CD4-positive, CD25-positive, alpha-beta regulatory T cell (primary cell): ENCODE results near the gene SLC22A17. TPM values are rescaled to one million over a fixed set of nuclear protein-coding genes. Genes with fewer than 3 reads are reported as not detected.

Source experiments
- ATAC-seq, 2 donors: fragments of 150-1000 bp; cut with Tn5 transposase; one replicate each; pipeline ENCODE4 v1.10.0; 2021; ENCODE audit warnings: low read depth in 2 of 2, moderate number of reproducible peaks in 2 of 2, moderate library complexity in 1 of 2
- DNase-seq, 3 donors: peaks; one replicate each; pipeline versions ENCODE4 v3.0.0 to v3.0.0-alpha.2; 2012 to 2022; ENCODE audit warnings: mixed read lengths in 1 of 3
- H3K27ac ChIP-seq: one replicate; pipeline ENCODE4 v1.7.0; 2013; ENCODE audit warnings: mild to moderate bottlenecking, low read length; ENCODE audit not compliant: insufficient read depth, poor library complexity, severe bottlenecking
- H3K27me3 ChIP-seq: one replicate; pipeline ENCODE4 v1.7.0; 2013; ENCODE audit warnings: low read length; ENCODE audit not compliant: control insufficient read depth, insufficient read depth
- H3K36me3 ChIP-seq: one replicate; pipeline ENCODE4 v1.7.0; 2013; ENCODE audit warnings: mild to moderate bottlenecking, low read length, moderate library complexity; ENCODE audit not compliant: control insufficient read depth, insufficient read depth
- H3K4me1 ChIP-seq: 2 replicates; pipeline ENCODE4 v1.7.0; 2013; ENCODE audit warnings: mild to moderate bottlenecking, low read length; ENCODE audit not compliant: insufficient read depth, control insufficient read depth, poor library complexity, severe bottlenecking
- H3K4me3 ChIP-seq: one replicate; pipeline ENCODE4 v1.7.0; 2013; ENCODE audit warnings: low read depth, mild to moderate bottlenecking, low read length, moderate library complexity
- H3K9me3 ChIP-seq, 2 experiments: 1 replicate in 1 of 2; 2 replicates in 1 of 2; pipeline ENCODE4 v1.7.0; 2013; ENCODE audit warnings: low read length in 2 of 2, mild to moderate bottlenecking in 1 of 2, moderate library complexity in 1 of 2; ENCODE audit not compliant: control insufficient read depth in 2 of 2
- H3K27ac Mint-ChIP-seq, 3 donors: one replicate each; pipeline ENCODE4 v1.8.0; 2020 to 2022; ENCODE audit warnings: mild to moderate bottlenecking in 3 of 3, mixed read lengths in 3 of 3, moderate library complexity in 2 of 3
- H3K27me3 Mint-ChIP-seq: one replicate; pipeline ENCODE4 v1.8.0; 2022; ENCODE audit warnings: mild to moderate bottlenecking, mixed read lengths
- H3K36me3 Mint-ChIP-seq: one replicate; pipeline ENCODE4 v1.8.0; 2020; ENCODE audit warnings: mixed read lengths
- H3K4me1 Mint-ChIP-seq, 4 donors: one replicate each; pipeline ENCODE4 v1.8.0; 2020 to 2022; ENCODE audit warnings: mixed read lengths in 4 of 4, mild to moderate bottlenecking in 1 of 4
- H3K4me3 Mint-ChIP-seq, 4 donors: one replicate each; pipeline ENCODE4 v1.8.0; 2020 to 2022; ENCODE audit warnings: mild to moderate bottlenecking in 4 of 4, mixed read lengths in 4 of 4, moderate library complexity in 3 of 4
- H3K9me3 Mint-ChIP-seq, 7 donors: one replicate each; pipeline ENCODE4 v1.8.0; 2020 to 2022; ENCODE audit warnings: mixed read lengths in 7 of 7, mild to moderate bottlenecking in 3 of 7, moderate library complexity in 2 of 7
- polyA plus RNA-seq, 4 donors: library from polyadenylated mRNA; unstranded; fragments of 300-500 nt; fragmentation: Illumina TruSeq; gene quantifications; one replicate each; pipeline ENCODE4 v1.2.3, GENCODE V29; 2021
- total RNA-seq: library from RNA; stranded (reverse); gene quantifications from one replicate; pipeline ENCODE4 v1.2.3, GENCODE V29; 2022

Gene SLC22A17
- total and polyA plus RNA-seq, 5 donors from 2014 or later, result 0.94 to 3.2 (median 2.3) TPM

- no peaks in the 10 kb centered on the region for H3K36me3 ChIP-seq
- no peaks in the 10 kb centered on the region for H3K27me3 Mint-ChIP-seq
- H3K4me3 ChIP-seq, result no peak overlapping the region
- no peaks in the 10 kb centered on the region for H3K9me3 Mint-ChIP-seq
- DNase-seq (no peak), ATAC-seq (no peak)
- H3K27ac ChIP-seq, result no peak overlapping the region
- H3K36me3 Mint-ChIP-seq, result no peaks in the 10 kb centered on the region
- no peaks in the 10 kb centered on the region for H3K9me3 ChIP-seq
- no peaks in the 10 kb centered on the region for H3K4me1 Mint-ChIP-seq
- H3K4me3 Mint-ChIP-seq, result no peak overlapping the region
- peak overlapping the region in 1 of 3 donors; percentile 77 for H3K27ac Mint-ChIP-seq
- no peaks in the 10 kb centered on the region for H3K27me3 ChIP-seq
- H3K4me1 ChIP-seq, result no peaks in the 10 kb centered on the region
Observed at GRCh38 chr14:23380197-23380914, 27.7 kb upstream of the SLC22A17 start.

- Histone ChIP-seq H3K27me3 (no peaks in the 10 kb centered on the region), H3K4me1 (no peaks in the 10 kb centered on the region), H3K4me3 (no peak overlapping the region), H3K27ac (no peak overlapping the region), H3K36me3 (no peaks in the 10 kb centered on the region), H3K9me3 (no peaks in the 10 kb centered on the region)
- Mint-ChIP-seq H3K4me3 (no peak overlapping the region), H3K9me3 (no peaks in the 10 kb centered on the region), H3K36me3 (no peaks in the 10 kb centered on the region), H3K27me3 (no peaks in the 10 kb centered on the region), H3K4me1 (no peaks in the 10 kb centered on the region), H3K27ac (no peak overlapping the region)
- ATAC-seq (peak; percentile 58 to 78), DNase-seq (peak; percentile 49 to 67 (median 64))
Observed at GRCh38 chr14:23379366-23380196, 26.9 kb upstream of the SLC22A17 start.

DNA sequence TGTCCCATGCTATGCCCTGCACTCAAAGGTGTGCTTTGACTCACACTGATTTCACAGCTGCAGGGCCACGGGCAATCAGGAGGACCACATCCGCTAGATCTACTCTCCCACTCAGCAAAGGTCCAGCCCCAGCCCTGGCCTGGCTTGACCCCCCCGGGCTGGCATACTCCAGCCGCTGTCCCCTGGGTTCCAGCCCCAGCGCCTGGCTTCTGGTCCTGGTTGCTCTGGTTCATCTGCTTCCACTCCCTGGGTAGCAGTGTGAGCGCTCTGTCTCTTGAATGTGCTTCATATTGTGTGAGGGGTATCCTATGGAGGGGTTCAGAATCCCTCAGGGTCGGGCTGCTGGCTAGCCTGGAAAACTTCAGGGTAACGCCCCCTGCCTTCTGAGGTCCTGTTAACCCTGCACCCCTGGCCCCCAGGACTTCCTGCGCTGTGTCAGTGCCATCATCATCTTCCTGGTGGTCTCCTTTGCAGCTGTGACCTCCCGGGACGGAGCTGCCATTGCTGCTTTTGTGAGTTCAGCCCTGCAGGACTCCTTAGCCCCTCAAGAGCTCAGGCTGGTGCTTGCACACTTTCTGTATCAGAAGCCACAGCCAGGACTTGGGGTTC lies 26.0 kb upstream of the SLC22A17 start:
- no peaks in the 10 kb centered on the region for H3K9me3 Mint-ChIP-seq
- Histone ChIP-seq H3K4me3 (no peak overlapping the region), H3K9me3 (no peaks in the 10 kb centered on the region), H3K36me3 (no peaks in the 10 kb centered on the region), H3K27ac (no peak overlapping the region), H3K27me3 (no peaks in the 10 kb centered on the region), H3K4me1 (no peaks in the 10 kb centered on the region)
- no peak overlapping the region for H3K27ac Mint-ChIP-seq
- H3K4me3 Mint-ChIP-seq, result no peak overlapping the region
- no peaks in the 10 kb centered on the region for H3K4me1 Mint-ChIP-seq
- ATAC-seq, result no peak
- no peak for DNase-seq
- H3K27me3 Mint-ChIP-seq, result no peaks in the 10 kb centered on the region
- no peaks in the 10 kb centered on the region for H3K36me3 Mint-ChIP-seq

DNA sequence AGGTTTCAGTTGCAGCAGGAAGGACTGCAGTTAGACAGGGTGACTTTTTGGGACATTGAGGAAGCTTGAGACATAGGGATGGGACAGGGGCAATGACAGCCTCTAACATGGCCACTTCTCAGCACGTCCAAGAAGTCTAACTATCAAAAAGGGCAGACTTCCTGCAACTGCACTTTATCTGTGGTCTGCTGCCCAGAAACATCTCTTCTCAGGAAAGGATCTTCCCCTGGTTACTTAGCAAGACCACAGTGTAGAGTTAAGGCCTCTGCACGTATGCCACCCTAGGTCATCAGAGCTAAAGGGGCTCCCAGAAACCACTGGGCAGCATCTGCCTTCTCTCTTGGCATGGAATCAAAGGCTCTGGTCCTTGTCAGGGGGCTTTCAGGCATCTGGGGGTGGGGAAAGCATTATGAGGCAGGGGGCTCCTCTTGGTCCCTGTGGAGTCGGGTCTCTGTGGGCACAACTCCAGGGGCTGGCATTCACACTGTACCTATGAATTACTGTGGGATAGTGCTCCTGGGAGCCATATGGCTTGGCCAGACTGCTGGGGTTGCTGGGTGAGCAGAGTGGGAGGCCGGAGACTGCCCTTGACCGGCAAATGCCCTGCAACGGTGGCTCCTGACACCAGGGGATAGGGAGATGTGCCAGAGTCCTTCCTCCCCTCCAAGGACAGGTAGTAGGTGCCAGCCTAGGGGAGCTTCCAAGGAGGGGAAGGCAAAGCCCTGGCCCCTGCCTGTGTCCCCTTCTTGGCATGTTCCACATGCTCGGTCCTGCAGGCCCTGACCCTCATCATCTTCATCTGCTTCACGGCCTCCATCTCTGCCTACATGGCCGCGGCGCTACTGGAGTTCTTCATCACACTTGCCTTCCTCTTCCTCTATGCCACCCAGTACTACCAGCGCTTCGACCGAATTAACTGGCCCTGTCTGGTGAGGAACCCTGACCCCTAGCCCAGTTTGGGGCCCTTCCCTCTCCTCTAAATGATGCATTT lies 25.2 kb upstream of the SLC22A17 start:
- no peak for DNase-seq
- Histone ChIP-seq H3K4me1 (no peaks in the 10 kb centered on the region), H3K27ac (no peak overlapping the region), H3K4me3 (no peak overlapping the region), H3K36me3 (no peaks in the 10 kb centered on the region), H3K9me3 (no peaks in the 10 kb centered on the region), H3K27me3 (no peaks in the 10 kb centered on the region)
- H3K27me3 Mint-ChIP-seq, result no peaks in the 10 kb centered on the region
- ATAC-seq, result no peak
- H3K4me3 Mint-ChIP-seq, result no peak overlapping the region
- H3K36me3 Mint-ChIP-seq, result no peaks in the 10 kb centered on the region
- no peaks in the 10 kb centered on the region for H3K9me3 Mint-ChIP-seq
- H3K4me1 Mint-ChIP-seq, result no peaks in the 10 kb centered on the region
- H3K27ac Mint-ChIP-seq, result no peak overlapping the region

DNA sequence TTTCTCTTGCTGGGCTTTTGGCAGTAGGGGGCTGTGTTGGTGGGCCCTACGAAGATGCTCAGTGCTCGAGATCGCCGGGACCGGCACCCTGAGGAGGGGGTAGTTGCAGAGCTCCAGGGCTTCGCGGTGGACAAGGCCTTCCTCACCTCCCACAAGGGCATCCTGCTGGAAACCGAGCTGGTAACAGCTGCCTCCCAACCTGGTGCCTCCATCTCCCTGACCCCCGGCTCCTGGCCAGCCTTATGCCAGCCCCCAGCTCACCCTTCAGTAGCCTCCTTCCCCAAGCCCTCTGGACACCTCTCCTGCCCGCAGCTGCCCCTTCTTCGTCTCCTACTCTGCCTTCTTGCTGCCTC lies 24.5 kb upstream of the SLC22A17 start:
- DNase-seq, result no peak
- no peaks in the 10 kb centered on the region for H3K36me3 Mint-ChIP-seq
- no peak overlapping the region for H3K27ac ChIP-seq
- H3K9me3 ChIP-seq, result no peaks in the 10 kb centered on the region
- H3K4me1 Mint-ChIP-seq, result no peaks in the 10 kb centered on the region
- ATAC-seq, result no peak
- H3K4me3 Mint-ChIP-seq, result no peak overlapping the region
- H3K4me3 ChIP-seq, result no peak overlapping the region
- H3K36me3 ChIP-seq, result no peaks in the 10 kb centered on the region
- H3K27me3 ChIP-seq, result no peaks in the 10 kb centered on the region
- H3K27me3 Mint-ChIP-seq, result no peaks in the 10 kb centered on the region
- no peaks in the 10 kb centered on the region for H3K9me3 Mint-ChIP-seq
- H3K27ac Mint-ChIP-seq, result no peak overlapping the region
- no peaks in the 10 kb centered on the region for H3K4me1 ChIP-seq

- Histone ChIP-seq H3K27ac (no peak within 1 kb of the TSS), H3K27me3 (no peaks in the 10 kb centered on the region), H3K4me1 (no peaks in the 10 kb centered on the region), H3K4me3 (no peak within 1 kb of the TSS), H3K36me3 (no peaks in the 10 kb centered on the region), H3K9me3 (no peaks in the 10 kb centered on the region)
- no peaks in the 10 kb centered on the region for H3K27me3 Mint-ChIP-seq
- H3K4me3 Mint-ChIP-seq, result no peak within 1 kb of the TSS
- no peaks in the 10 kb centered on the region for H3K36me3 Mint-ChIP-seq
- ATAC-seq (no peak), DNase-seq (no peak)
- H3K9me3 Mint-ChIP-seq, result no peaks in the 10 kb centered on the region
- H3K27ac Mint-ChIP-seq, result peak within 1 kb of the TSS in 1 of 3 donors; percentile 85
- no peaks in the 10 kb centered on the region for H3K4me1 Mint-ChIP-seq
Observed at GRCh38 chr14:23376482-23377197, 24.0 kb upstream of the SLC22A17 start, which contains the start of gene CMTM5. TSS of gene CMTM5 (plus strand) at chr14:23377046. CDS start at chr14:23377252, 206 bp downstream.
